A673 (cell line): ENCODE results near the gene CTTNBP2NL. TPM values are rescaled to one million over a fixed set of nuclear protein-coding genes. Genes with fewer than 3 reads are reported as not detected.
"Not testable (repeated sequence)": the region's sequence is repeated elsewhere in the genome, so short reads cannot be mapped to it uniquely, and the experiment has no call there.

Experiments used
- BruUV-seq: library from RNA; stranded (reverse); fragments of 400-500 nt; replicated peaks from 2 replicates; lab custom pipeline; 2021; lab: Mats Ljungman, UMichigan
- CTCF ChIA-PET: fragments of 300-600 bp; sonication (Branson Sonifier 250); formaldehyde crosslinking; loops from one replicate; lab custom pipeline; 2022; ENCODE audit warnings: antibody characterized with exemption; lab: Charles Lee
- POLR2A ChIA-PET: fragments of 300-600 bp; sonication (Branson Sonifier 250); formaldehyde crosslinking; loops from one replicate; lab custom pipeline; 2022; ENCODE audit warnings: antibody characterized with exemption; ENCODE audit not compliant: low non-redundant PET; lab: Charles Lee
- DNase-seq: peaks from one replicate; pipeline ENCODE4 v3.0.0-alpha.2; 2015; ENCODE audit warnings: low spot score
- H3K27ac ChIP-seq: fragments of 200-600 bp; sonication (generic); 2 replicates; pipeline ENCODE4 v1.5.1; 2016; ENCODE audit warnings: mixed run types, low read depth, mild to moderate bottlenecking, mixed read lengths, antibody characterized with exemption, low read length; ENCODE audit not compliant: poor library complexity, severe bottlenecking
- H3K27me3 ChIP-seq: fragments of 200-600 bp; sonication (generic); replicated peaks from 2 replicates; pipeline ENCODE4 v1.6.1; 2017; ENCODE audit warnings: mixed run types, low read depth, mild to moderate bottlenecking, mixed read lengths, antibody characterized with exemption, low read length; ENCODE audit not compliant: insufficient read depth, poor library complexity
- H3K36me3 ChIP-seq: fragments of 200-600 bp; sonication (generic); 2 replicates; pipeline ENCODE4 v1.6.1; 2016; ENCODE audit warnings: mixed run types, mild to moderate bottlenecking, mixed read lengths, antibody characterized with exemption, low read length; ENCODE audit not compliant: insufficient read depth, poor library complexity, severe bottlenecking
- H3K4me1 ChIP-seq: fragments of 200-600 bp; sonication (generic); 2 replicates; pipeline ENCODE4 v1.6.1; 2017; ENCODE audit warnings: mixed run types, mild to moderate bottlenecking, mixed read lengths, antibody characterized with exemption, low read length; ENCODE audit not compliant: insufficient read depth, poor library complexity, severe bottlenecking
- H3K4me3 ChIP-seq: fragments of 200-600 bp; sonication (generic); 2 replicates; pipeline ENCODE4 v1.5.1; 2016; ENCODE audit warnings: low read depth, mixed run types, mild to moderate bottlenecking, mixed read lengths, low read length; ENCODE audit not compliant: poor library complexity, severe bottlenecking
- H3K9me3 ChIP-seq: fragments of 200-600 bp; sonication (generic); 2 replicates; pipeline ENCODE4 v1.6.1; 2016; ENCODE audit warnings: mixed run types, low read depth, mild to moderate bottlenecking, mixed read lengths, antibody characterized with exemption, low read length; ENCODE audit not compliant: poor library complexity, severe bottlenecking
- CTCF ChIP-seq: fragments of 300-800, 200-600 bp; sonication (generic); conservative IDR thresholded peaks from 2 replicates; pipeline ENCODE4 v1.5.1; 2017; ENCODE audit warnings: low read depth, mild to moderate bottlenecking, antibody characterized with exemption, low read length, moderate library complexity, mixed read lengths
- EZH2 ChIP-seq: fragments of 200-600 bp; sonication (generic); IDR thresholded peaks from 2 replicates; pipeline ENCODE4 v1.6.1; 2017; ENCODE audit warnings: borderline replicate concordance, low read depth, mild to moderate bottlenecking, mixed read lengths, antibody characterized with exemption, low read length; ENCODE audit not compliant: poor library complexity, severe bottlenecking
- intact Hi-C: fragments of 100-400 bp; cut with micrococcal nuclease; formaldehyde crosslinking; loops from one replicate; pipeline ENCODE4 v1.10.0; 2022; ENCODE audit not compliant: unreplicated experiment
- total RNA-seq: library from RNA; stranded (reverse); gene quantifications from 2 replicates; pipeline ENCODE4 v1.2.3, GENCODE V29; 2021

CTTNBP2NL gene
- total RNA-seq, 1 experiment from 2014 or later, result 32.7 TPM

- intact Hi-C loops, result loop anchor here (1.0 to 5.0 kb wide), 4 partner anchors 77 to 413 kb away; partner anchors contain the start of genes PPM1J and RHOC
- no peak for DNase-seq
- CTCF ChIA-PET, result no interaction called here
- Histone ChIP-seq H3K27me3 (no peaks in the 10 kb centered on the region), H3K9me3 (no peaks in the 10 kb centered on the region), H3K27ac (no peak overlapping the region), H3K4me3 (no peak overlapping the region), H3K36me3 (no peaks in the 10 kb centered on the region), H3K4me1 (peaks cover 18% of the 10 kb centered on the region)
- TF ChIP-seq CTCF, result no peak
- TF ChIP-seq EZH2, result no peak
- no TSS peak for BruUV-seq
- POLR2A ChIA-PET, result no interaction called here
Measured at GRCh38 chr1:112389689-112390088, 6.3 kb upstream of the CTTNBP2NL start.

- H3K27ac ChIP-seq, result peak overlapping the region; percentile 19
- intact Hi-C loops, result loop anchor here (1.0 to 5.0 kb wide), 4 partner anchors 76 to 412 kb away; partner anchors contain the start of genes PPM1J and RHOC
- not testable (repeated sequence) for H3K9me3 ChIP-seq, H3K27me3 ChIP-seq, H3K36me3 ChIP-seq, DNase-seq, BruUV-seq
- peaks cover 25% of the 10 kb centered on the region for H3K4me1 ChIP-seq
- peak overlapping the region; percentile 45 for H3K4me3 ChIP-seq
- CTCF ChIA-PET, result interaction anchor here (0.7 to 1.9 kb wide), 6 partner anchors 21 to 415 kb away, joined by 3 to 15 read pairs (median 4); partner anchors contain the start of gene MOV10
- POLR2A ChIA-PET, result interaction anchor here (0.7 kb wide), 1 partner anchor 319 kb away, joined by 8 read pairs; no protein-coding TSS in a partner anchor
Measured at GRCh38 chr1:112390335-112390734, 5.7 kb upstream of the CTTNBP2NL start.

GRCh38 chr1:112390775-112391602 is 5.0 kb upstream of the CTTNBP2NL start:
- no TSS peak for BruUV-seq
- peak overlapping the region; percentile 45 for H3K4me3 ChIP-seq
- H3K4me1 ChIP-seq, result peaks cover 27% of the 10 kb centered on the region
- intact Hi-C loops, result loop anchor here (1.0 to 5.0 kb wide), 4 partner anchors 75 to 411 kb away; partner anchors contain the start of genes PPM1J and RHOC
- POLR2A ChIA-PET, result interaction anchor here (0.7 kb wide), 1 partner anchor 318 kb away, joined by 8 read pairs; no protein-coding TSS in a partner anchor
- TF ChIP-seq CTCF (peak; percentile 96), EZH2 (no peak)
- peak; percentile 96 for DNase-seq
- CTCF ChIA-PET, result interaction anchor here (0.5 to 1.9 kb wide), 11 partner anchors 22 to 414 kb away, joined by 3 to 15 read pairs (median 4); partner anchors contain the start of genes CAPZA1 and MOV10
- no peaks in the 10 kb centered on the region for H3K9me3 ChIP-seq
- H3K27me3 ChIP-seq, result no peaks in the 10 kb centered on the region
- H3K27ac ChIP-seq, result peak overlapping the region; percentile 19
- H3K36me3 ChIP-seq, result no peaks in the 10 kb centered on the region
